ENCODE results near the gene CPT1B.

GRCh38 chr22:50531546-50531961 lies 46.7 kb downstream of the CPT1B start:
- TF ChIP-seq CTCF (conservative IDR thresholded peaks at IDR 0.05; ENCODE audit: low read depth, low read length) (no peak), EZH2 (IDR thresholded peaks at IDR 0.05; ENCODE audit: borderline replicate concordance, low read depth, low read length, poor library complexity, severe bottlenecking) (no peak)
